Breast epithelium (tissue), 4 donors: ENCODE measurements around the gene EPB41L1. TPM values are rescaled to one million over a fixed set of nuclear protein-coding genes. Genes with fewer than 3 reads are reported as not detected.

Experiments
- DNase-seq, 2 donors: peaks; one replicate each; pipeline ENCODE4 v3.0.0-alpha.2; 2019; ENCODE audit warnings: low spot score in 2 of 2
- H3K27ac ChIP-seq, 2 donors: fragments of 200-600 bp; sonication (generic) in 1 of 2; one replicate each; pipeline ENCODE4 v1.5.1; 2016 to 2019; ENCODE audit warnings: mild to moderate bottlenecking in 1 of 2
- H3K27me3 ChIP-seq, 2 donors: fragments of 200-600 bp; sonication (generic) in 1 of 2; one replicate each; pipeline versions ENCODE4 v1.5.1 to v1.6.0; 2017 to 2019; ENCODE audit warnings: control low read depth in 1 of 2, mild to moderate bottlenecking in 1 of 2
- H3K36me3 ChIP-seq: fragments of 200-600 bp; one replicate; pipeline ENCODE4 v1.5.1; 2019
- H3K4me1 ChIP-seq, 2 donors: fragments of 200-600 bp; sonication (generic); one replicate each; pipeline ENCODE4 v1.5.1; 2016 to 2019; ENCODE audit warnings: control low read depth in 1 of 2
- H3K4me3 ChIP-seq, 3 donors: fragments of 200-600 bp; sonication (generic); 1 replicate in 2 of 3; 2 replicates in 1 of 3; pipeline ENCODE4 v1.5.1; 2016 to 2019; ENCODE audit warnings: mild to moderate bottlenecking in 3 of 3, moderate library complexity in 2 of 3
- H3K9me3 ChIP-seq, 2 donors: fragments of 200-600 bp; sonication (generic) in 1 of 2; one replicate each; pipeline ENCODE4 v1.5.1; 2016 to 2019; ENCODE audit warnings: control low read depth in 1 of 2
- POLR2A ChIP-seq: fragments of 450-650 bp; IDR thresholded peaks from one replicate; pipeline ENCODE4 v1.6.1; 2016; ENCODE audit warnings: antibody characterized with exemption, mild to moderate bottlenecking, moderate library complexity
- POLR2AphosphoS5 ChIP-seq, 3 donors: sonication (generic); formaldehyde crosslinking; IDR thresholded peaks; one replicate each; pipeline ENCODE4 v1.6.1; 2017; ENCODE audit warnings: antibody characterized with exemption in 3 of 3
- intact Hi-C: fragments of 100-400 bp; cut with DNase I; formaldehyde crosslinking; loops from one replicate; pipeline ENCODE4 v1.15.1; 2023; ENCODE audit warnings: low total_unique reads
- total RNA-seq, 3 donors: library from RNA; depleted of rRNA; stranded (reverse); fragments of >200 nt; gene quantifications; one replicate each; pipeline ENCODE4 v1.1.0, GENCODE V29; 2016
- TF ChIP-seq, protein P1 (sequence below), 3 donors: fragments of 450-650 bp; IDR thresholded peaks; one replicate each; pipeline ENCODE4 v1.5.1; 2016 to 2017; ENCODE audit warnings: antibody characterized with exemption in 3 of 3, mild to moderate bottlenecking in 3 of 3, moderate library complexity in 3 of 3

EPB41L1 gene
- total RNA-seq, 3 donors from 2014 or later, result 37.0 to 66.4 (median 43.7) TPM

- DNase-seq, result no peak
- H3K9me3 ChIP-seq, result no peaks in the 10 kb centered on the region
- H3K27me3 ChIP-seq, result no peaks in the 10 kb centered on the region
- H3K4me1 ChIP-seq, result peaks cover 0 to 2% of the 10 kb centered on the region in 2 donors
- H3K36me3 ChIP-seq, result peaks cover 5% of the 10 kb centered on the region
- TF ChIP-seq, protein P1, sequence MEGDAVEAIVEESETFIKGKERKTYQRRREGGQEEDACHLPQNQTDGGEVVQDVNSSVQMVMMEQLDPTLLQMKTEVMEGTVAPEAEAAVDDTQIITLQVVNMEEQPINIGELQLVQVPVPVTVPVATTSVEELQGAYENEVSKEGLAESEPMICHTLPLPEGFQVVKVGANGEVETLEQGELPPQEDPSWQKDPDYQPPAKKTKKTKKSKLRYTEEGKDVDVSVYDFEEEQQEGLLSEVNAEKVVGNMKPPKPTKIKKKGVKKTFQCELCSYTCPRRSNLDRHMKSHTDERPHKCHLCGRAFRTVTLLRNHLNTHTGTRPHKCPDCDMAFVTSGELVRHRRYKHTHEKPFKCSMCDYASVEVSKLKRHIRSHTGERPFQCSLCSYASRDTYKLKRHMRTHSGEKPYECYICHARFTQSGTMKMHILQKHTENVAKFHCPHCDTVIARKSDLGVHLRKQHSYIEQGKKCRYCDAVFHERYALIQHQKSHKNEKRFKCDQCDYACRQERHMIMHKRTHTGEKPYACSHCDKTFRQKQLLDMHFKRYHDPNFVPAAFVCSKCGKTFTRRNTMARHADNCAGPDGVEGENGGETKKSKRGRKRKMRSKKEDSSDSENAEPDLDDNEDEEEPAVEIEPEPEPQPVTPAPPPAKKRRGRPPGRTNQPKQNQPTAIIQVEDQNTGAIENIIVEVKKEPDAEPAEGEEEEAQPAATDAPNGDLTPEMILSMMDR (IDR thresholded peaks at IDR 0.05), result no peak
- TF ChIP-seq POLR2A (no peak), POLR2AphosphoS5 (IDR thresholded peaks at IDR 0.05) (no peak)
- H3K4me3 ChIP-seq, result no peak overlapping the region
- H3K27ac ChIP-seq, result no peak overlapping the region
- intact Hi-C loops, result no loop called here
Observed at GRCh38 chr20:36240076-36240475, 85.5 kb downstream of the EPB41L1 start.

GRCh38 chr20:36241678-36242077, 87.1 kb downstream of the EPB41L1 start:
- Histone ChIP-seq H3K4me1 (no peaks in the 10 kb centered on the region), H3K9me3 (no peaks in the 10 kb centered on the region), H3K36me3 (peaks cover 5% of the 10 kb centered on the region), H3K4me3 (no peak overlapping the region), H3K27ac (no peak overlapping the region), H3K27me3 (no peaks in the 10 kb centered on the region)
- intact Hi-C loops, result no loop called here
- no peak for DNase-seq
- TF ChIP-seq, protein P1 (IDR thresholded peaks at IDR 0.05), result no peak
- TF ChIP-seq POLR2AphosphoS5 (IDR thresholded peaks at IDR 0.05), result no peak
- no peak for TF ChIP-seq POLR2A

GRCh38 chr20:36243726-36244125, 89.2 kb downstream of the EPB41L1 start:
- no peaks in the 10 kb centered on the region for H3K27me3 ChIP-seq
- peaks cover 5% of the 10 kb centered on the region for H3K36me3 ChIP-seq
- no peaks in the 10 kb centered on the region for H3K9me3 ChIP-seq
- no peak overlapping the region for H3K4me3 ChIP-seq
- intact Hi-C loops, result no loop called here
- TF ChIP-seq POLR2A (no peak), POLR2AphosphoS5 (IDR thresholded peaks at IDR 0.05) (no peak)
- TF ChIP-seq, protein P1 (IDR thresholded peaks at IDR 0.05), result no peak
- H3K27ac ChIP-seq, result no peak overlapping the region
- H3K4me1 ChIP-seq, result no peaks in the 10 kb centered on the region
- DNase-seq, result no peak

DNA sequence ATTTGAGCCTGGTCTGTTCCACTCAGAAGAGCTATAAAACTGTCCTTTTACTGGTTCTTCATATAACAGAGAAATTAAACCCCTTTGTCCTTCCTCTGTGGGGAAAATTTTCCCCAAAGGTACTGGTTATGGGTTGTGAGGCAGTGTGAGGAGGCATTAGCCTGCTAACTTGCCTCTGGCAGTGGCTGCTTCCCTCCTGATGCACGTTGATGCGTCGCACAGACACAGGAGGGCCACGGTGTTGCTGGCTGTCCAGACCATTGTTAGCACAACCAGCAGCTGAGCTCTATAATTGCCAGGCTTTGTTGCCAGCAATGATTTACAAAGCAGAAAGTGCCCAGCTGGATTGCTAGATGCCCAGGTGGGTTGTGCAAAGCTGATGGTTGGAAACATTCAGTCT, 91.9 kb downstream of the EPB41L1 start:
- no peak overlapping the region for H3K4me3 ChIP-seq
- no peaks in the 10 kb centered on the region for H3K9me3 ChIP-seq
- H3K36me3 ChIP-seq, result peaks cover 6% of the 10 kb centered on the region
- intact Hi-C loops, result no loop called here
- no peaks in the 10 kb centered on the region for H3K4me1 ChIP-seq
- H3K27ac ChIP-seq, result no peak overlapping the region
- H3K27me3 ChIP-seq, result no peaks in the 10 kb centered on the region
- no peak for DNase-seq
- no peak for TF ChIP-seq POLR2A
- TF ChIP-seq, protein P1 (IDR thresholded peaks at IDR 0.05), result no peak
- TF ChIP-seq POLR2AphosphoS5 (IDR thresholded peaks at IDR 0.05), result no peak

DNA sequence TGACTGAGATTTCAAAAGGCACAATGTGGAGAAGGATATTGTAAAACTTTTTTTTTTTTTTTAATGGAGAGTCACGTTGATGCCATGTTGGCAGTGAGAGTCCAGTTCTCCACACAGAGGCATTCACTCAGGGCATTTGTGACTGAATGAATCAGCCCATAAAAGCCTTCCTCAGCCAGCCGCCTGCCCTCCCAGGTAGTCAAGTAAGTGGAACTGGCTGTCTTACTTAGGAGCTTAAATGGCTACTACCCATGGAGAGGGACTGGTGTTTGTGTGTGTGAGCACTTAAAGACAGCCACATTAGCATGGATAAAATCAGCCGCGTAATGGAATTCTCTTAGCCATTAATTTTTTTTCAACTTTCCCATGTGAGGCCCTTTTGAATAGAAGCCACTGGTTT, 94.3 kb downstream of the EPB41L1 start:
- TF ChIP-seq POLR2AphosphoS5 (IDR thresholded peaks at IDR 0.05), result no peak
- TF ChIP-seq, protein P1 (IDR thresholded peaks at IDR 0.05), result no peak
- TF ChIP-seq POLR2A, result no peak
- Histone ChIP-seq H3K4me3 (no peak overlapping the region), H3K27me3 (no peaks in the 10 kb centered on the region), H3K4me1 (no peaks in the 10 kb centered on the region), H3K27ac (no peak overlapping the region), H3K36me3 (peaks cover 6% of the 10 kb centered on the region), H3K9me3 (no peaks in the 10 kb centered on the region)
- no peak for DNase-seq
- intact Hi-C loops, result no loop called here
